BLaER1 treated with 17β-estradiol and CSF1 and Interleukin-3, amounts not matched to agents 10 nM and 100 nM (cell line): Measurements from ENCODE around the gene TLCD2.

Experiments used
- H3K27ac ChIP-seq, 11 experiments: shearing (Covaris generic); formaldehyde crosslinking; 2 replicates each; pipeline ENCODE4 v1.8.1; 2022
- H3K27me3 ChIP-seq, 11 experiments: shearing (Covaris generic); formaldehyde crosslinking; 2 replicates each; pipeline ENCODE4 v1.8.1; 2022
- H3K36me3 ChIP-seq, 11 experiments: shearing (Covaris generic); formaldehyde crosslinking; 2 replicates each; pipeline ENCODE4 v1.8.1; 2022
- H3K4me1 ChIP-seq, 10 experiments: shearing (Covaris generic); formaldehyde crosslinking; 2 replicates each; pipeline ENCODE4 v1.8.1; 2022
- H3K4me2 ChIP-seq, 11 experiments: shearing (Covaris generic); formaldehyde crosslinking; 2 replicates each; pipeline ENCODE4 v1.8.1; 2022
- H3K4me3 ChIP-seq, 10 experiments: shearing (Covaris generic); formaldehyde crosslinking; 2 replicates each; pipeline ENCODE4 v1.8.1; 2022
- H3K9ac ChIP-seq, 11 experiments: shearing (Covaris generic); formaldehyde crosslinking; 2 replicates each; pipeline ENCODE4 v1.8.1; 2022
- H3K9me3 ChIP-seq, 11 experiments: shearing (Covaris generic); formaldehyde crosslinking; replicated peaks in 1 of 11; 2 replicates each; pipeline ENCODE4 v1.8.1; 2022
- H4K20me1 ChIP-seq, 11 experiments: shearing (Covaris generic); formaldehyde crosslinking; 2 replicates each; pipeline ENCODE4 v1.8.1; 2022
- Cebpa-rat ChIP-seq, 11 experiments: shearing (Covaris generic); IDR thresholded peaks; 2 replicates each; pipeline ENCODE4 v1.8.1; 2022

Gene TLCD2

GRCh38 chr17:1709971-1710806, at the start of gene TLCD2:
Gene TLCD2 (minus strand): TSS chr17:1710377. CDS start chr17:1710242, 135 bp downstream.
- Histone ChIP-seq H3K36me3 (peaks cover 0 to 43% (median 18%) of the 10 kb centered on the region in 11 experiments; a peak in 13 of 22 replicates), H3K27ac (peak within 1 kb of the TSS in 1 of 11 experiments; percentile 58; a peak in 3 of 22 replicates), H3K4me1 (peaks cover 13 to 41% (median 25%) of the 10 kb centered on the region in 10 experiments), H3K4me2 (peak within 1 kb of the TSS; percentile 86 to 100 (median 93)), H3K9me3 (no peaks in the 10 kb centered on the region; a peak in 1 of 22 replicates), H4K20me1 (peaks cover 31 to 63% (median 47%) of the 10 kb centered on the region in 11 experiments), H3K4me3 (peak within 1 kb of the TSS; percentile 55 to 81 (median 64)), H3K27me3 (peaks cover 66 to 100% (median 98%) of the 10 kb centered on the region in 11 experiments), H3K9ac (peak within 1 kb of the TSS; percentile 19 to 84 (median 69); a peak in 21 of 22 replicates)
- TF ChIP-seq Cebpa-rat (IDR thresholded peaks at IDR 0.05) = no peak

- Histone ChIP-seq H3K27me3 (no peaks in the 10 kb centered on the region), H3K27ac (peak overlapping the region in 3 of 11 experiments; percentile 18 to 49 (median 39); a peak in 4 of 22 replicates), H3K36me3 (no peaks in the 10 kb centered on the region), H3K4me2 (peak overlapping the region in 5 of 11 experiments; percentile 28 to 83 (median 66); a peak in 8 of 22 replicates), H4K20me1 (no peaks in the 10 kb centered on the region), H3K9me3 (no peaks in the 10 kb centered on the region), H3K4me3 (no peak overlapping the region), H3K4me1 (peaks cover 43 to 80% (median 58%) of the 10 kb centered on the region in 10 experiments), H3K9ac (no peak overlapping the region)
- TF ChIP-seq Cebpa-rat (IDR thresholded peaks at IDR 0.05) = no peak
Observed at GRCh38 chr17:1759529-1759928, 49.4 kb upstream of the TLCD2 start.

GRCh38 chr17:1758807-1759206, 48.6 kb upstream of the TLCD2 start:
- Histone ChIP-seq H4K20me1 (no peaks in the 10 kb centered on the region), H3K4me2 (peak overlapping the region in 5 of 11 experiments; percentile 28 to 83 (median 66); a peak in 9 of 22 replicates), H3K27ac (peak overlapping the region in 3 of 11 experiments; percentile 18 to 49 (median 39); a peak in 4 of 22 replicates), H3K4me1 (peaks cover 36 to 80% (median 54%) of the 10 kb centered on the region in 10 experiments), H3K36me3 (no peaks in the 10 kb centered on the region), H3K27me3 (no peaks in the 10 kb centered on the region), H3K9ac (no peak overlapping the region; a peak in 1 of 22 replicates), H3K9me3 (no peaks in the 10 kb centered on the region), H3K4me3 (no peak overlapping the region)
- no peak for TF ChIP-seq Cebpa-rat (IDR thresholded peaks at IDR 0.05)

- Histone ChIP-seq H3K9me3 (no peaks in the 10 kb centered on the region), H3K4me3 (no peak overlapping the region), H3K27me3 (no peaks in the 10 kb centered on the region), H3K36me3 (no peaks in the 10 kb centered on the region), H4K20me1 (no peaks in the 10 kb centered on the region), H3K9ac (peak overlapping the region in 6 of 11 experiments; percentile 6 to 61 (median 42); a peak in 6 of 22 replicates), H3K4me1 (peaks cover 29 to 84% (median 46%) of the 10 kb centered on the region in 10 experiments), H3K27ac (peak overlapping the region in 3 of 11 experiments; percentile 3 to 43 (median 9); a peak in 3 of 22 replicates), H3K4me2 (peak overlapping the region; percentile 54 to 92 (median 70))
- no peak for TF ChIP-seq Cebpa-rat (IDR thresholded peaks at IDR 0.05)
Observed at GRCh38 chr17:1755827-1756262, 45.7 kb upstream of the TLCD2 start.

GRCh38 chr17:1755252-1755826, 45.2 kb upstream of the TLCD2 start:
- Histone ChIP-seq H3K9ac (peak overlapping the region in 9 of 11 experiments; percentile 6 to 61 (median 40); a peak in 11 of 22 replicates), H3K4me1 (peaks cover 27 to 89% (median 48%) of the 10 kb centered on the region in 10 experiments), H3K36me3 (no peaks in the 10 kb centered on the region), H3K27ac (peak overlapping the region in 5 of 11 experiments; percentile 3 to 45 (median 29); a peak in 6 of 22 replicates), H3K9me3 (no peaks in the 10 kb centered on the region), H4K20me1 (no peaks in the 10 kb centered on the region), H3K27me3 (no peaks in the 10 kb centered on the region), H3K4me3 (no peak overlapping the region), H3K4me2 (peak overlapping the region; percentile 54 to 92 (median 70))
- no peak for TF ChIP-seq Cebpa-rat (IDR thresholded peaks at IDR 0.05)

GRCh38 chr17:1754430-1755112, 44.4 kb upstream of the TLCD2 start:
- Histone ChIP-seq H4K20me1 (no peaks in the 10 kb centered on the region), H3K9me3 (no peaks in the 10 kb centered on the region), H3K36me3 (no peaks in the 10 kb centered on the region), H3K27me3 (no peaks in the 10 kb centered on the region), H3K4me2 (peak overlapping the region; percentile 54 to 92 (median 70); a peak in 19 of 22 replicates), H3K4me3 (no peak overlapping the region), H3K4me1 (peaks cover 27 to 84% (median 48%) of the 10 kb centered on the region in 10 experiments), H3K9ac (peak overlapping the region in 5 of 11 experiments; percentile 6 to 61 (median 35); a peak in 4 of 22 replicates), H3K27ac (peak overlapping the region in 4 of 11 experiments; percentile 3 to 45 (median 37); a peak in 3 of 22 replicates)
- TF ChIP-seq Cebpa-rat (IDR thresholded peaks at IDR 0.05) = no peak

- TF ChIP-seq Cebpa-rat (IDR thresholded peaks at IDR 0.05) = no peak
- Histone ChIP-seq H3K9ac (peak overlapping the region in 1 of 11 experiments; percentile 3; a peak in 1 of 22 replicates), H3K27ac (peak overlapping the region in 1 of 11 experiments; percentile 31; a peak in 1 of 22 replicates), H4K20me1 (no peaks in the 10 kb centered on the region), H3K4me3 (no peak overlapping the region), H3K4me1 (peaks cover 27 to 78% (median 46%) of the 10 kb centered on the region in 10 experiments), H3K36me3 (no peaks in the 10 kb centered on the region), H3K4me2 (peak overlapping the region in 5 of 11 experiments; percentile 46 to 92 (median 78); a peak in 10 of 22 replicates), H3K27me3 (no peaks in the 10 kb centered on the region), H3K9me3 (no peaks in the 10 kb centered on the region)
Observed at GRCh38 chr17:1753767-1754429, 43.7 kb upstream of the TLCD2 start.
